ENCODE data around the gene CHM. TPM values are rescaled to one million over a fixed set of nuclear protein-coding genes. Genes with fewer than 3 reads are reported as not detected.

The CHM gene
- total RNA-seq, 4 donors from 2014 or later = 12.5 to 25.2 (median 18.8) TPM

DNA sequence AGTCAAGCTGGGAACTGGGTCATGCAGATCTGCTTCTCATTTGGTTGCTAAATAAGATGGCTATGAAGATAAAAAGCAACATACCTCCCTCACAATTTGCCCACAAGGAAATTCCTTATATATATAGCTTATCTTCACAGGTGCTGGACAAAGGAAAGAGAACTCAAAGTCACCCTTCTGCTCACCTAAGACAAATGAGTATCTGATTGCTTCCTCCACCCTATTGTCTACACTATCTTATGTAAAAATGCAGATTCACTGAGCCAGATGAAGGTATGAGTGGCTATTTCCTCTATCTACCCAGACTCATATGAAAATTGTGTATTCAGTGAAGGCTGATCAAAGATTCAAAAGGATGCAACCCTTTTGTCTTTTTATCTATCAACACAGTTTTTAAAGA, 50.8 kb downstream of the CHM start:
- no peak overlapping the region for H3K4me3 ChIP-seq
- no peaks in the 10 kb centered on the region for H3K9me3 ChIP-seq
- H3K4me1 ChIP-seq = no peaks in the 10 kb centered on the region
- no peaks in the 10 kb centered on the region for H3K27me3 ChIP-seq
- TF ChIP-seq EP300 (IDR thresholded peaks at IDR 0.05) (no peak), POLR2A (IDR thresholded peaks at IDR 0.05) (no peak), POLR2AphosphoS5 (IDR thresholded peaks at IDR 0.05) (no peak)
- TF ChIP-seq, protein P1, sequence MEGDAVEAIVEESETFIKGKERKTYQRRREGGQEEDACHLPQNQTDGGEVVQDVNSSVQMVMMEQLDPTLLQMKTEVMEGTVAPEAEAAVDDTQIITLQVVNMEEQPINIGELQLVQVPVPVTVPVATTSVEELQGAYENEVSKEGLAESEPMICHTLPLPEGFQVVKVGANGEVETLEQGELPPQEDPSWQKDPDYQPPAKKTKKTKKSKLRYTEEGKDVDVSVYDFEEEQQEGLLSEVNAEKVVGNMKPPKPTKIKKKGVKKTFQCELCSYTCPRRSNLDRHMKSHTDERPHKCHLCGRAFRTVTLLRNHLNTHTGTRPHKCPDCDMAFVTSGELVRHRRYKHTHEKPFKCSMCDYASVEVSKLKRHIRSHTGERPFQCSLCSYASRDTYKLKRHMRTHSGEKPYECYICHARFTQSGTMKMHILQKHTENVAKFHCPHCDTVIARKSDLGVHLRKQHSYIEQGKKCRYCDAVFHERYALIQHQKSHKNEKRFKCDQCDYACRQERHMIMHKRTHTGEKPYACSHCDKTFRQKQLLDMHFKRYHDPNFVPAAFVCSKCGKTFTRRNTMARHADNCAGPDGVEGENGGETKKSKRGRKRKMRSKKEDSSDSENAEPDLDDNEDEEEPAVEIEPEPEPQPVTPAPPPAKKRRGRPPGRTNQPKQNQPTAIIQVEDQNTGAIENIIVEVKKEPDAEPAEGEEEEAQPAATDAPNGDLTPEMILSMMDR (IDR thresholded peaks at IDR 0.05) = no peak
- ATAC-seq = no peak
- H3K27ac ChIP-seq = no peak overlapping the region
- H3K36me3 ChIP-seq = no peaks in the 10 kb centered on the region

DNA sequence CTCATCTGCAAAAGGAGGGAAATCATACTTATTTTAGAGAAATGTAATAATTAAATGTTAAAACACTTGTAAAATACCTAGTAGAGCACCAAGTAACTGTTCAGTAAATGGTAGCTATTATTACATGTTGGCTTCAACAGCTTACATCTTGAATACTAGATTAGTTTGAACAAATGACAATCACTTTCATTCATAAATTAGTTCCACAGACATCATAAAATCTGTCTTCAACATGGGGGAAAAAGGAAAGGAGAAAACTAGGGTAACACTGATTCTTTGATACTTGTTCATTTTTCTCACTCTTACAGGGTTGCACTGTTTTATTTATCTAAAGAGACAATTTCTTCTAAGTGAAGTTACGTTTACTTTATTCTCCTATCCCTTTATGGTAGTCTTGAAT, 51.7 kb downstream of the CHM start:
- Histone ChIP-seq H3K27ac (no peak overlapping the region), H3K9me3 (no peaks in the 10 kb centered on the region), H3K36me3 (no peaks in the 10 kb centered on the region), H3K27me3 (no peaks in the 10 kb centered on the region), H3K4me3 (no peak overlapping the region), H3K4me1 (no peaks in the 10 kb centered on the region)
- TF ChIP-seq POLR2A (IDR thresholded peaks at IDR 0.05) (no peak), EP300 (IDR thresholded peaks at IDR 0.05) (no peak), POLR2AphosphoS5 (IDR thresholded peaks at IDR 0.05) (no peak)
- TF ChIP-seq, protein P1 (IDR thresholded peaks at IDR 0.05) = no peak
- ATAC-seq = no peak
- WGBS, 2 donors (ENCODE audit: low coverage in 1 of 2) = 50 to 78% methylated on average over 1 of the region's 1 CpG

DNA sequence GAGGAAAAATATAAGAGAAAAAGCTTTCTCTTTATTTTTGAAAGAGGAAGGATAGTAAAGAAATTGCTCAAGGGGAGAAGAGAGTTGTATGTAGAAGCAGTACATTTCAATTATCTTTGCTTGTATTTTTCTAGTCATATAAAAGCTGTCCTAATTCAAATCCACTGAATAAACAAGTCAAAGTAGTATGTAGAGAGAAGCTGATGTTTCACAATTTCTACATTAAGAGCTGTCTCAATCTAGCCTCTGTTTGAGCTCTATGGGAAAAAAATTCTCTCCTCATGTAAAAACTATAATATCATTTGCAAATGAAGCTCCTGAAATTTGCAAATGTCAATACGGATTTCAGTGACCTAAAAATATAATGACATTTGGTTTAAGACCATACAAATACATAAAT, 52.6 kb downstream of the CHM start:
- Histone ChIP-seq H3K4me1 (no peaks in the 10 kb centered on the region), H3K36me3 (no peaks in the 10 kb centered on the region), H3K9me3 (no peaks in the 10 kb centered on the region), H3K4me3 (no peak overlapping the region), H3K27me3 (no peaks in the 10 kb centered on the region), H3K27ac (no peak overlapping the region)
- TF ChIP-seq, protein P1 (IDR thresholded peaks at IDR 0.05) = no peak
- no peak for TF ChIP-seq EP300 (IDR thresholded peaks at IDR 0.05)
- TF ChIP-seq POLR2A (IDR thresholded peaks at IDR 0.05) = no peak
- TF ChIP-seq POLR2AphosphoS5 (IDR thresholded peaks at IDR 0.05) = no peak
- no peak for ATAC-seq
- 50 to 71% methylated on average over 1 of the region's 1 CpG for WGBS, 2 donors (ENCODE audit: low coverage in 1 of 2)

DNA sequence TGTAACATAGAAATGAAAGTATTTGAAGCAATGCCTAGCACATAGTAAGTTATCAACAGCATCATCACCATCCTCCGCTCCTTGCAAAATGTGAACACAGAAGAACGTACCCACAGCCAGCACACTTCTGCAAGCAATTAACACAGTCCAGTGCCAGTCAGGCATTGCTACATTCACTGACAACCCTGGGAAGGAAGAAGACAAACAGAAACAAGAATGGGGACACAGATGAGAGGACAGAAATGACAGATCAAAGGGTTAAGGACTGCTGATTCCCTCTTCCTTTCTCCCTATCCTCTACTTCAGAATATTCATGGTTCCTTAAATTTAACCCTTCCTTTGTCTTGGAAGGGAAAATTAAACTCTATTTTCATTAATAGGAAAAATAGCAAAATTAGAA, 53.1 kb downstream of the CHM start:
- Histone ChIP-seq H3K4me3 (no peak overlapping the region), H3K36me3 (no peaks in the 10 kb centered on the region), H3K27me3 (no peaks in the 10 kb centered on the region), H3K4me1 (no peaks in the 10 kb centered on the region), H3K27ac (no peak overlapping the region), H3K9me3 (no peaks in the 10 kb centered on the region)
- TF ChIP-seq POLR2AphosphoS5 (IDR thresholded peaks at IDR 0.05) (no peak), EP300 (IDR thresholded peaks at IDR 0.05) (no peak), POLR2A (IDR thresholded peaks at IDR 0.05) (no peak)
- TF ChIP-seq, protein P1 (IDR thresholded peaks at IDR 0.05) = no peak
- 81% methylated on average over 2 of the region's 2 CpGs; no CpG with 5 or more reads in 1 of the 2 donors for WGBS, 2 donors (ENCODE audit: low coverage in 1 of 2)
- no peak for ATAC-seq

DNA sequence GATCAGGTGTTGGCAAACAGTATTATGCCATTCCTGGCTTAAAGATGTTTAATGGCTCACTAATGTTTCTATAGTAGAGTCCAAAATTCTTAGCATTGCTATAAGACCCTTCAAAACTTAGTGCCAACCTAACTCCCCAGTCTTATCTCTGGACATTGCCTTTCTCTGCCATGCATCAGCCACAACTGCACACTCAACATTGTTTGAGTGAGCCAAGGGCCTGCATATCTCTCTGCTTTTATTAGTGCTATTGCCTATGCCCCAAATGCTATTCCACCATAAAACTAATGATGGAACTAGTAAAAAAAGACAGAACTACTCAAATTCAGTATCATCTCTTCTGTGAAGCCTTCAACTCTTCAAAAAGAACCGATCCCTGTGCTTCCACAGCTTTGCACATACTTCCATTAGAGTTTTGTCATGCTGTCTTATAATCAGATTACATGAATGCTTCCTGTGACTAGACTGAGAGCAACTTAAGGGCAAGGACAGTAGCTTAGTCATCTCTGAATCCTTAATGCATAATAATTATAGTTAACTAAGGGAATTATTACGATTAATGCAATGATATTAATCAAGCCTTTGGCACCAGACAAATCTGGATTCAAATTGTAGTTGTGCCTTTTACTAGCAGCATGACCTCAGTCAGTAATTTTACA, 53.7 kb downstream of the CHM start:
- no peaks in the 10 kb centered on the region for H3K27me3 ChIP-seq
- TF ChIP-seq EP300 (IDR thresholded peaks at IDR 0.05) = no peak
- no peaks in the 10 kb centered on the region for H3K9me3 ChIP-seq
- H3K27ac ChIP-seq = no peak overlapping the region
- no peaks in the 10 kb centered on the region for H3K4me1 ChIP-seq
- WGBS, 2 donors (ENCODE audit: low coverage in 1 of 2) = 50 to 56% methylated on average over 2 of the region's 2 CpGs
- no peak for ATAC-seq
- H3K4me3 ChIP-seq = no peak overlapping the region
- no peaks in the 10 kb centered on the region for H3K36me3 ChIP-seq
